Measurements from ENCODE around the gene SLC6A11. TPM values are rescaled to one million over a fixed set of nuclear protein-coding genes. Genes with fewer than 3 reads are reported as not detected.

Gene SLC6A11
- total RNA-seq (2021) = not detected in 2 replicates
- Bru-seq, nascent RNA = not detected
- BruChase-seq, experiment 1, labeled RNA remaining after a 2-hour chase = percentile 1 among the genes with signal in this experiment
- BruChase-seq, experiment 2, labeled RNA remaining after a 6-hour chase = not detected
- long read RNA-seq = 0 reads

GRCh38 chr3:10816019-10816862 lies at the start of gene SLC6A11:
TSS of gene SLC6A11 (plus strand) at chr3:10816228. CDS start at chr3:10816266, 38 bp downstream.
- intact Hi-C loops (cut with micrococcal nuclease; ENCODE audit: unreplicated experiment) = no loop called here
- no peaks in the 10 kb centered on the region; the same call in 1 of the 2 replicates for H4K20me1 ChIP-seq (ENCODE audit: insufficient read depth)
- TF ChIP-seq EZH2 (IDR thresholded peaks at IDR 0.05; ENCODE audit: low read depth) (no peak), CTCF (conservative IDR thresholded peaks at IDR 0.05) (no peak)
- H3K4me2 ChIP-seq = no peak within 1 kb of the TSS
- H3K36me3 ChIP-seq (ENCODE audit: low read depth) = no peaks in the 10 kb centered on the region
- no peaks in the 10 kb centered on the region for H3K79me2 ChIP-seq (ENCODE audit: low read depth)
- no peak within 1 kb of the TSS for H3K4me3 ChIP-seq
- no peaks in the 10 kb centered on the region for H3K4me1 ChIP-seq (replicated peaks; ENCODE audit: insufficient read depth)
- H2AFZ ChIP-seq = no peak within 1 kb of the TSS
- no peak for DNase-seq
- H3K9me3 ChIP-seq (ENCODE audit: insufficient read depth, low read depth) = no peaks in the 10 kb centered on the region
- POLR2A ChIA-PET (ENCODE audit: unreplicated experiment) = no interaction called here
- H3K27me3 ChIP-seq (ENCODE audit: insufficient read depth, low read depth) = peaks cover 41% of the 10 kb centered on the region
- CTCF ChIA-PET = no interaction called here
- H3K27ac ChIP-seq = no peak within 1 kb of the TSS
- H3F3A ChIP-seq (ENCODE audit: insufficient read depth, low read depth) = no peaks in the 10 kb centered on the region
- no peaks in the 10 kb centered on the region for H3K9me2 ChIP-seq (ENCODE audit: insufficient read depth)
- BruUV-seq (replicated peaks) = no TSS peak

GRCh38 chr3:10768708-10769394 lies 47.2 kb upstream of the SLC6A11 start:
- Histone ChIP-seq H3K4me2 (no peak overlapping the region), H3K9me2 (ENCODE audit: insufficient read depth) (no peaks in the 10 kb centered on the region), H4K20me1 (ENCODE audit: insufficient read depth) (no peaks in the 10 kb centered on the region), H2AFZ (no peak overlapping the region), H3K79me2 (ENCODE audit: low read depth) (no peaks in the 10 kb centered on the region), H3K4me3 (no peak overlapping the region), H3K36me3 (ENCODE audit: low read depth) (no peaks in the 10 kb centered on the region), H3K27ac (no peak overlapping the region), H3F3A (ENCODE audit: insufficient read depth, low read depth) (no peaks in the 10 kb centered on the region), H3K27me3 (ENCODE audit: insufficient read depth, low read depth) (peaks cover 84% of the 10 kb centered on the region), H3K9me3 (ENCODE audit: insufficient read depth, low read depth) (no peaks in the 10 kb centered on the region), H3K4me1 (replicated peaks; ENCODE audit: insufficient read depth) (no peaks in the 10 kb centered on the region)
- CTCF ChIA-PET = interaction anchor here (0.6 kb wide), 1 partner anchor 1170 kb away, joined by 3 read pairs; no protein-coding TSS in a partner anchor
- POLR2A ChIA-PET (ENCODE audit: unreplicated experiment) = no interaction called here
- no peak for DNase-seq
- TF ChIP-seq EZH2 (IDR thresholded peaks at IDR 0.05; ENCODE audit: low read depth) = no peak
- no peak for TF ChIP-seq CTCF (conservative IDR thresholded peaks at IDR 0.05)
- no TSS peak for BruUV-seq (replicated peaks)
- intact Hi-C loops (cut with micrococcal nuclease; ENCODE audit: unreplicated experiment) = no loop called here

GRCh38 chr3:10770547-10770946 lies 45.5 kb upstream of the SLC6A11 start:
- intact Hi-C loops (cut with micrococcal nuclease; ENCODE audit: unreplicated experiment) = no loop called here
- H3K27ac ChIP-seq = no peak overlapping the region

More at GRCh38 chr3:10770547-10770946, 45.5 kb upstream of the SLC6A11 start:
- no peak overlapping the region for H3K4me3 ChIP-seq
- ChIA-PET POLR2A (ENCODE audit: unreplicated experiment) (no interaction called here), CTCF (no interaction called here)
- TF ChIP-seq EZH2 (IDR thresholded peaks at IDR 0.05; ENCODE audit: low read depth) (no peak), CTCF (conservative IDR thresholded peaks at IDR 0.05) (no peak)
- H3K36me3 ChIP-seq (ENCODE audit: low read depth) = no peaks in the 10 kb centered on the region
- BruUV-seq (replicated peaks) = no TSS peak
- H3F3A ChIP-seq (ENCODE audit: insufficient read depth, low read depth) = no peaks in the 10 kb centered on the region
- DNase-seq = no peak
- H3K9me2 ChIP-seq (ENCODE audit: insufficient read depth) = no peaks in the 10 kb centered on the region
- no peaks in the 10 kb centered on the region for H3K4me1 ChIP-seq (replicated peaks; ENCODE audit: insufficient read depth)
- no peaks in the 10 kb centered on the region for H3K9me3 ChIP-seq (ENCODE audit: insufficient read depth, low read depth)
- no peak overlapping the region for H3K4me2 ChIP-seq
- H3K79me2 ChIP-seq (ENCODE audit: low read depth) = no peaks in the 10 kb centered on the region
- H4K20me1 ChIP-seq (ENCODE audit: insufficient read depth) = no peaks in the 10 kb centered on the region
- H2AFZ ChIP-seq = no peak overlapping the region
- H3K27me3 ChIP-seq (ENCODE audit: insufficient read depth, low read depth) = peaks cover 84% of the 10 kb centered on the region
